ENCODE data around the gene TRIM38.
"Not testable (repeated sequence)": the region's sequence is repeated elsewhere in the genome, so short reads cannot be mapped to it uniquely, and the experiment has no call there.

GRCh38 chr6:26014386-26014785, 51.8 kb downstream of the TRIM38 start:
- not testable (repeated sequence) for TF ChIP-seq YY1 (IDR thresholded peaks at IDR 0.05; ENCODE audit: insufficient read depth, insufficient read length); ZNF274 (IDR thresholded peaks at IDR 0.05; ENCODE audit: low read depth, low read length)
